Endothelial cell of umbilical vein (primary cell): ENCODE data around the gene SPATA18. TPM values are rescaled to one million over a fixed set of nuclear protein-coding genes. Genes with fewer than 3 reads are reported as not detected.

ENCODE experiments used
- BruUV-seq: library from RNA; stranded (reverse); fragments of 400-500 nt; replicated peaks from 2 replicates; lab custom pipeline; 2021; lab: Mats Ljungman, UMichigan
- CTCF ChIA-PET: fragments of 300-600, 350-600 bp; sonication (Branson Sonifier 250); formaldehyde crosslinking; loops from one replicate; lab custom pipeline; 2021; ENCODE audit warnings: antibody characterized with exemption, inconsistent platforms; lab: Charles Lee
- POLR2A ChIA-PET: fragments of 300-600, 350-600 bp; sonication (Branson Sonifier 250); formaldehyde crosslinking; loops from one replicate; lab custom pipeline; 2021; ENCODE audit warnings: antibody characterized with exemption, inconsistent platforms; lab: Charles Lee
- DNase-seq: peaks from one replicate; pipeline ENCODE4 v3.0.0-alpha.2; 2011; ENCODE audit warnings: low read depth, low spot score
- FAIRE-seq: peaks from 2 replicates; lab custom pipeline; 2011; peaks lifted over from hg19 to GRCh38; lab: Jason Lieb, UNC
- H2AFZ ChIP-seq: 2 replicates; pipeline ENCODE4 v1.6.0; 2012; ENCODE audit warnings: low read depth, low read length, control low read depth, inconsistent platforms
- H3K27ac ChIP-seq: 2 replicates; pipeline ENCODE4 v1.5.1; 2011; ENCODE audit warnings: low read depth, mild to moderate bottlenecking, control low read depth, low read length, moderate library complexity; ENCODE audit not compliant: insufficient read depth
- H3K27me3 ChIP-seq, 2 experiments: 2 replicates each; pipeline versions ENCODE4 v1.6.0 to v1.6.1; 2011; ENCODE audit warnings: low read length in 2 of 2, mixed read lengths in 1 of 2; ENCODE audit not compliant: control insufficient read depth in 2 of 2, insufficient read depth in 2 of 2
- H3K36me3 ChIP-seq, 2 experiments: 2 replicates in 1 of 2; 3 replicates in 1 of 2; pipeline ENCODE4 v1.5.1; 2011; ENCODE audit warnings: low read length in 2 of 2, mild to moderate bottlenecking in 1 of 2, moderate library complexity in 1 of 2; ENCODE audit not compliant: control insufficient read depth in 2 of 2, insufficient read depth in 2 of 2; ENCODE audit errors: extremely low read depth in 1 of 2
- H3K4me1 ChIP-seq: 3 replicates; pipeline ENCODE4 v1.5.1; 2011; ENCODE audit warnings: mild to moderate bottlenecking, low read length; ENCODE audit not compliant: control insufficient read depth, insufficient read depth; ENCODE audit errors: extremely low read depth
- H3K4me2 ChIP-seq: 2 replicates; pipeline ENCODE4 v1.6.1; 2011; ENCODE audit warnings: low read length, control low read depth, mixed read lengths; ENCODE audit not compliant: insufficient read depth
- H3K4me3 ChIP-seq, 3 experiments: fragments of 200-600 bp in 1 of 3; sonication (generic), shearing (Covaris generic) in 1 of 3; replicated peaks in 1 of 3; 2 replicates each; pipeline ENCODE4 v1.5.1; 2011 to 2016; ENCODE audit warnings: control low read depth in 3 of 3, low read length in 3 of 3, mild to moderate bottlenecking in 2 of 3, inconsistent platforms in 1 of 3, low read depth in 1 of 3, moderate library complexity in 1 of 3; ENCODE audit not compliant: insufficient read depth in 1 of 3
- H3K79me2 ChIP-seq: 2 replicates; pipeline ENCODE4 v1.6.0; 2012; ENCODE audit warnings: low read length, inconsistent platforms; ENCODE audit not compliant: control insufficient read depth, insufficient read depth
- H3K9ac ChIP-seq: replicated peaks from 2 replicates; pipeline ENCODE3; 2011; ENCODE audit warnings: low read length, control low read depth; ENCODE audit not compliant: insufficient read depth; ENCODE audit errors: extremely low read depth
- H3K9me1 ChIP-seq: replicated peaks from 3 replicates; pipeline ENCODE4 v1.6.0; 2011; ENCODE audit warnings: mild to moderate bottlenecking, low read length; ENCODE audit not compliant: control insufficient read depth, insufficient read depth; ENCODE audit errors: extremely low read depth
- H3K9me3 ChIP-seq: replicated peaks from 2 replicates; pipeline ENCODE4 v1.5.1; 2012; ENCODE audit warnings: low read length, inconsistent platforms; ENCODE audit not compliant: control insufficient read depth, insufficient read depth
- H4K20me1 ChIP-seq: replicated peaks from 2 replicates; pipeline ENCODE3; 2011; ENCODE audit warnings: mild to moderate bottlenecking, low read length; ENCODE audit not compliant: control insufficient read depth, insufficient read depth; ENCODE audit errors: extremely low read depth
- CTCF ChIP-seq, 2 donors: IDR thresholded peaks; 1 replicate in 1 of 2; 2 replicates in 1 of 2; pipeline ENCODE4 v1.5.1; 2011; ENCODE audit warnings: low read length in 2 of 2, mild to moderate bottlenecking in 2 of 2, moderate library complexity in 2 of 2, control low read depth in 1 of 2, inconsistent platforms in 1 of 2, low read depth in 1 of 2; ENCODE audit not compliant: insufficient read depth in 1 of 2; ENCODE audit errors: extremely low read depth in 1 of 2
- EZH2 ChIP-seq: IDR thresholded peaks from 2 replicates; pipeline ENCODE4 v1.6.1; 2012; ENCODE audit warnings: borderline replicate concordance, low read depth, mild to moderate bottlenecking, moderate library complexity, low read length, inconsistent platforms; ENCODE audit not compliant: severe bottlenecking
- FOS ChIP-seq: IDR thresholded peaks from 2 replicates; pipeline ENCODE4 v1.6.1; 2011; ENCODE audit warnings: mild to moderate bottlenecking, low read length, moderate library complexity, borderline replicate concordance; ENCODE audit not compliant: insufficient read depth
- GATA2 ChIP-seq: IDR thresholded peaks from 2 replicates; pipeline ENCODE4 v1.7.0; 2011; ENCODE audit warnings: low read depth, mild to moderate bottlenecking, moderate library complexity, mixed read lengths, low read length; ENCODE audit not compliant: insufficient read length, insufficient read depth
- JUN ChIP-seq: IDR thresholded peaks from 2 replicates; pipeline ENCODE4 v1.6.1; 2011; ENCODE audit warnings: borderline replicate concordance, low read depth; ENCODE audit not compliant: insufficient read length, insufficient read depth
- MAX ChIP-seq: IDR thresholded peaks from 2 replicates; pipeline ENCODE4 v1.6.1; 2011; ENCODE audit not compliant: insufficient read depth, insufficient read length
- MYC ChIP-seq: IDR thresholded peaks from one replicate; pipeline ENCODE4 v1.6.1; 2011; ENCODE audit warnings: mild to moderate bottlenecking, low read depth, low read length
- POLR2A ChIP-seq: IDR thresholded peaks from 2 replicates; pipeline ENCODE4 v1.6.1; 2012; ENCODE audit warnings: low read depth, mild to moderate bottlenecking, control low read depth, low read length
- POLR2AphosphoS5 ChIP-seq: IDR thresholded peaks from 2 replicates; pipeline ENCODE4 v1.6.1; 2012; ENCODE audit warnings: low read depth, mild to moderate bottlenecking, control low read depth, low read length, moderate library complexity; ENCODE audit not compliant: insufficient read depth
- dilution Hi-C: fragments of 300-500 bp; cut with MboI; formaldehyde crosslinking; loops from one replicate; pipeline ENCODE4 v1.15.0; 2019; ENCODE audit warnings: low sequenced_read_pairs; ENCODE audit not compliant: extremely low pct_ligation_motif_present
- intact Hi-C: fragments of 100-400 bp; cut with micrococcal nuclease; formaldehyde crosslinking; loops from one replicate; pipeline ENCODE4 v1.10.0; 2022
- polyA plus RNA-seq, 4 experiments: library from polyadenylated mRNA; depleted of rRNA in 3 of 4; stranded (reverse) in 3 of 4; unstranded in 1 of 4; fragments of >200 nt; gene quantifications; 2 replicates each; pipeline versions ENCODE4 v1.2.1 to v1.2.3, GENCODE V29; 2011 to 2012; ENCODE audit warnings: missing spikeins in 1 of 4
- total RNA-seq: library from RNA; stranded (reverse); gene quantifications from 2 replicates; pipeline ENCODE4 v1.2.3, GENCODE V29; 2021

The SPATA18 gene
- total and polyA plus RNA-seq, 2 donors (not counting 3 experiments of a cell fraction or from before 2014, with no cell fraction given): 2.7 to 4.6 TPM

- FAIRE-seq (no peak), DNase-seq (no peak)
- dilution Hi-C loops (no loop called here), intact Hi-C loops (no loop called here)
- Histone ChIP-seq H4K20me1 (no peaks in the 10 kb centered on the region), H3K4me3 (no peak overlapping the region), H3K9ac (no peak overlapping the region), H3K4me1 (peaks cover 2% of the 10 kb centered on the region), H3K27ac (no peak overlapping the region), H2AFZ (no peak overlapping the region), H3K27me3 (no peaks in the 10 kb centered on the region), H3K79me2 (no peaks in the 10 kb centered on the region), H3K9me3 (no peaks in the 10 kb centered on the region), H3K4me2 (no peak overlapping the region), H3K9me1 (no peaks in the 10 kb centered on the region), H3K36me3 (no peaks in the 10 kb centered on the region)
- POLR2A ChIA-PET: no interaction called here
- CTCF ChIA-PET: interaction anchor here (0.8 to 1.4 kb wide), 2 partner anchors 9 to 102 kb away, joined by 3 to 4 read pairs; no protein-coding TSS in a partner anchor
- no TSS peak for BruUV-seq
- no peak for TF ChIP-seq CTCF (IDR thresholded peaks at IDR 0.05; ENCODE audit: extremely low read depth in 1 of 2, insufficient read depth in 1 of 2, low read depth in 1 of 2, low read length in 2 of 2)
- no peak for TF ChIP-seq MYC
- no peak for TF ChIP-seq MAX
- no peak for TF ChIP-seq GATA2
- no peak for TF ChIP-seq EZH2
- TF ChIP-seq FOS: no peak
- TF ChIP-seq JUN: no peak
- TF ChIP-seq POLR2A: no peak
- TF ChIP-seq POLR2AphosphoS5: no peak
Measured at GRCh38 chr4:52106191-52106590, 55.1 kb downstream of the SPATA18 start.
